SHP77 treated with DMSO at 0.1 percent for 48 hours (cell line): ENCODE results near the gene GSN.

Experiments
- DNase-seq: peaks from one replicate; lab custom pipeline; 2025; lab: John Stamatoyannopoulos, UW

GSN gene

GRCh38 chr9:121323449-121324151 lies 55.6 kb downstream of the GSN start:
- DNase-seq = no peak

GRCh38 chr9:121324316-121324715 lies 56.4 kb downstream of the GSN start:
- DNase-seq = no peak

- DNase-seq = no peak
Measured at GRCh38 chr9:121324755-121325154, 56.8 kb downstream of the GSN start.

GRCh38 chr9:121325387-121325786 lies 57.4 kb downstream of the GSN start:
- DNase-seq = no peak

GRCh38 chr9:121326130-121326838 lies 58.3 kb downstream of the GSN start:
- no peak for DNase-seq

- no peak for DNase-seq
Measured at GRCh38 chr9:121326901-121327613, 59.1 kb downstream of the GSN start.

- no peak for DNase-seq
Measured at GRCh38 chr9:121328476-121328875, 60.5 kb downstream of the GSN start.

- DNase-seq = no peak
Measured at GRCh38 chr9:121328876-121329681, 61.1 kb downstream of the GSN start.

GRCh38 chr9:121331549-121331948 lies 63.6 kb downstream of the GSN start:
- DNase-seq = no peak

GRCh38 chr9:121331992-121332685 lies 64.2 kb downstream of the GSN start:
- DNase-seq = no peak

GRCh38 chr9:121333950-121334773 lies 66.2 kb downstream of the GSN start:
- DNase-seq = no peak

- no peak for DNase-seq
Measured at GRCh38 chr9:121336665-121337064, 68.7 kb downstream of the GSN start.

GRCh38 chr9:121339437-121339836 lies 71.5 kb downstream of the GSN start:
- DNase-seq = no peak

- no peak for DNase-seq
Measured at GRCh38 chr9:121340676-121341392, 72.9 kb downstream of the GSN start.

- no peak for DNase-seq
Measured at GRCh38 chr9:121344184-121344583, 76.2 kb downstream of the GSN start.

- no peak for DNase-seq
Measured at GRCh38 chr9:121345070-121345469, 77.1 kb downstream of the GSN start.

- DNase-seq = no peak
Measured at GRCh38 chr9:121348221-121348620, 80.3 kb downstream of the GSN start.

GRCh38 chr9:121349009-121349408 lies 81.0 kb downstream of the GSN start:
- DNase-seq = no peak

GRCh38 chr9:121350036-121350435 lies 82.1 kb downstream of the GSN start:
- DNase-seq = no peak

GRCh38 chr9:121350993-121351561 lies 83.1 kb downstream of the GSN start:
- no peak for DNase-seq
